Neural progenitor cell (in vitro differentiated cells): Measurements from ENCODE around the gene TECTA.

ENCODE experiments used
- EZH2 ChIP-seq: fragments of 200-600 bp; sonication (generic); IDR thresholded peaks from 2 replicates; pipeline ENCODE4 v1.6.1; 2017; ENCODE audit warnings: antibody characterized with exemption, mild to moderate bottlenecking, moderate library complexity
- EZH2phosphoT487 ChIP-seq: fragments of 200-600 bp; sonication (generic); IDR thresholded peaks from 2 replicates; pipeline ENCODE4 v1.6.1; 2017; ENCODE audit warnings: antibody characterized with exemption
- TF ChIP-seq, protein P1 (sequence below): fragments of 200-600 bp; sonication (generic); IDR thresholded peaks from 2 replicates; pipeline ENCODE4 v1.5.1; 2017; ENCODE audit warnings: antibody characterized with exemption, mild to moderate bottlenecking

DNA sequence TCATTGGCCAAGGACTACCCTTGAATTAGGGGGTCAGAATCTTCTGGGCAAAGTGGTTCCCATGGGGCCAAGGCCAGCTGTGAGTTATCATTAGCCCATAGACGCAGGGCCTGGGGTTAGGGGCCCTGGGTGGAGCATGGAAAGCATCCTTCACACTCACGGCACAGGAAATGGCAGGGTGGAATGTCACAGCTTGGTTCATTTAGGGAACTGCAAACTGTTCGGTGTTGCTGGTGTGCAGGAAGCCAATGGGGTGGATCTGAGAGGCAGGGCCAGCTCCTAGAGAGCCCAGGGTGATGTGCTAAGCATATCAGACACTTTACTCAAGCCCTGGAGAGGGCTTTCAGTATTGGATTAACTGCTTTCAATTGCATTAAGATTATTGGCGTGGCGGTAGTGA, 42.9 kb downstream of the TECTA start:
- TF ChIP-seq, protein P1, sequence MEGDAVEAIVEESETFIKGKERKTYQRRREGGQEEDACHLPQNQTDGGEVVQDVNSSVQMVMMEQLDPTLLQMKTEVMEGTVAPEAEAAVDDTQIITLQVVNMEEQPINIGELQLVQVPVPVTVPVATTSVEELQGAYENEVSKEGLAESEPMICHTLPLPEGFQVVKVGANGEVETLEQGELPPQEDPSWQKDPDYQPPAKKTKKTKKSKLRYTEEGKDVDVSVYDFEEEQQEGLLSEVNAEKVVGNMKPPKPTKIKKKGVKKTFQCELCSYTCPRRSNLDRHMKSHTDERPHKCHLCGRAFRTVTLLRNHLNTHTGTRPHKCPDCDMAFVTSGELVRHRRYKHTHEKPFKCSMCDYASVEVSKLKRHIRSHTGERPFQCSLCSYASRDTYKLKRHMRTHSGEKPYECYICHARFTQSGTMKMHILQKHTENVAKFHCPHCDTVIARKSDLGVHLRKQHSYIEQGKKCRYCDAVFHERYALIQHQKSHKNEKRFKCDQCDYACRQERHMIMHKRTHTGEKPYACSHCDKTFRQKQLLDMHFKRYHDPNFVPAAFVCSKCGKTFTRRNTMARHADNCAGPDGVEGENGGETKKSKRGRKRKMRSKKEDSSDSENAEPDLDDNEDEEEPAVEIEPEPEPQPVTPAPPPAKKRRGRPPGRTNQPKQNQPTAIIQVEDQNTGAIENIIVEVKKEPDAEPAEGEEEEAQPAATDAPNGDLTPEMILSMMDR: no peak
- no peak for TF ChIP-seq EZH2
- TF ChIP-seq EZH2phosphoT487: no peak
